ENCODE results near the gene TSC22D1.
"Not testable (repeated sequence)": the region's sequence is repeated elsewhere in the genome, so short reads cannot be mapped to it uniquely, and the experiment has no call there.

TSC22D1 gene

GRCh38 chr13:44498502-44498901 lies 77.6 kb downstream of the TSC22D1 start:
- no peak for DNase-seq

DNA sequence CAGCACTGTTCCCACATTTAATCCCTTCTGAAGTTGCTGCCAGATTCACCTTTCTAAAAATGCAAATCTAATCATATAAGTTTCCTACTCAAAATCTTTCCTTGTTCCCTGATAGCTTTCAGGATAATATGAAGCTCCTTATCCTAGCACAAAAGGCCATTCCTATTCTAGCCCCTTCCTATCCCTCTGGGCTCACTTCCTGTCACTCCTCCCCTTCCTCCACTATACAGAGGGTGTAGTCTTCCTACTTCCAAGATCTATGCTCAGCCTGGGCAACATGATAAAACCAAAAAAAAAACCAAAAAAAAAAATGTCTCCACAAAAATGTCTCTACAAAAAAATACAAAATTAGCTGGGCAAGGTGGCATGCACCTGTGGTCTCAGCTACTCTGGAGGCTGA lies 78.3 kb downstream of the TSC22D1 start:
- DNase-seq, result no peak

- DNase-seq, result no peak
Measured at GRCh38 chr13:44493213-44493812, 82.8 kb downstream of the TSC22D1 start.

- no peak for DNase-seq
Measured at GRCh38 chr13:44489751-44490150, 86.4 kb downstream of the TSC22D1 start.

DNA sequence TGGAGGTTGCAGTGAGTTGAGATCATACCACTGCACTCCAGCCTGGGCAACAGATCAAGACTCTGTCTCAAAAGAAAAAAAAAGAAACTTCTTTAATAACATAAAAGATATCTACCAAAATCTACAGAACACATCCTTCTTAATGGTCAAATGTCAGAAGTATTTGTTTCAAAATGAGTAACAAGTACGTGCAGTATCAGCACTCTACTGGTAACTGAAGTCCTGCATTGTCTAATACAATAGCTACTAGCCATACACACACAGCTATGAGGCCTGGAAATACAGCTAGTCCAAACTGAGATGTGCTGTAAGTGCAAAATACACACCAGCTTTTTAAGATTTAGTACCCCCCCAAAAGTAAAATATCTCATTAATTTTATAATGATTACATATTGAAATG lies 88.1 kb downstream of the TSC22D1 start:
- DNase-seq, result no peak

- no peak for DNase-seq
Measured at GRCh38 chr13:44484562-44485138, 91.5 kb downstream of the TSC22D1 start.

GRCh38 chr13:44474122-44474910 lies 101.8 kb downstream of the TSC22D1 start:
- DNase-seq, result no peak

GRCh38 chr13:44471686-44472085 lies 104.4 kb downstream of the TSC22D1 start:
- DNase-seq, result no peak

GRCh38 chr13:44470638-44471562 lies 105.2 kb downstream of the TSC22D1 start:
- no peak for DNase-seq

DNA sequence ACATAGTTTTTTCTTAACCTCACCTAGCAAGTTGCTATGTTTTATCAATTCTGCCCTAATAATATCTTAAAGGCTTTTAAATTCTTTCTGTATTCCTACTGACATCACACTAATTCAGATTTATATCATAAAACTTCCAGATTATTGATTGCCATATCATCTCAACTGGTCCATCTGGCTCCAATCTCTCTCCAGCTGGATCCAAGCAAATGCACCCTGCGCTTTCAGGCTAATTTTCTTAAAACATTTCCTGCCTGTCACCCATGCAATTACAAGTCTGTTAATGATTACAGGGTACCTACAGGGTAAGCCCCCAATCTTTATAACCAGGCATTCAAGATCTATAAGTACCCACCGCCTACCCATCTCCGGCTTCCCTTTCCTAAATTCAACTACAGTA lies 107.3 kb downstream of the TSC22D1 start:
- DNase-seq, result no peak

DNA sequence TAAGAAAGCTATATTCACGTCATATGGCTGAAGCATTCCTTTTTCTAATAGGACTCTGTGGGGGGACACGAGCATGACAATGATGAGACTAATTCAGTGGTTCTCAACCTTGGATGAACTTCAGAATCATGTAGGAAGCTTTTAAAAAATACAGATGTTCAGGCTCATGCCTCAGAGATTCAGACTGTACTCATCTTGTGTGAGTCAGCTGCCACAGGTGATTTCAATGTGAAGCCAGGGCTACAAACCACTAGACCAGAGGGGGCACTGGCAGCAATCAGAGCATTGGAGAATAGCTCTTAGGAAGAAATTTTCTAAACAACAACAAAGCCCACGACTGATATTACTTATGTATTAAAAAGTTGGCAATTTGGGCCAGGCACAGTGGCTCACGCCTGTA lies 110.8 kb downstream of the TSC22D1 start:
- DNase-seq, result no peak

- DNase-seq, result no peak
Measured at GRCh38 chr13:44464471-44464870, 111.7 kb downstream of the TSC22D1 start.

- DNase-seq, result no peak
Measured at GRCh38 chr13:44463759-44464158, 112.4 kb downstream of the TSC22D1 start.

- no peak for DNase-seq
Measured at GRCh38 chr13:44459674-44460073, 116.5 kb downstream of the TSC22D1 start.

DNA sequence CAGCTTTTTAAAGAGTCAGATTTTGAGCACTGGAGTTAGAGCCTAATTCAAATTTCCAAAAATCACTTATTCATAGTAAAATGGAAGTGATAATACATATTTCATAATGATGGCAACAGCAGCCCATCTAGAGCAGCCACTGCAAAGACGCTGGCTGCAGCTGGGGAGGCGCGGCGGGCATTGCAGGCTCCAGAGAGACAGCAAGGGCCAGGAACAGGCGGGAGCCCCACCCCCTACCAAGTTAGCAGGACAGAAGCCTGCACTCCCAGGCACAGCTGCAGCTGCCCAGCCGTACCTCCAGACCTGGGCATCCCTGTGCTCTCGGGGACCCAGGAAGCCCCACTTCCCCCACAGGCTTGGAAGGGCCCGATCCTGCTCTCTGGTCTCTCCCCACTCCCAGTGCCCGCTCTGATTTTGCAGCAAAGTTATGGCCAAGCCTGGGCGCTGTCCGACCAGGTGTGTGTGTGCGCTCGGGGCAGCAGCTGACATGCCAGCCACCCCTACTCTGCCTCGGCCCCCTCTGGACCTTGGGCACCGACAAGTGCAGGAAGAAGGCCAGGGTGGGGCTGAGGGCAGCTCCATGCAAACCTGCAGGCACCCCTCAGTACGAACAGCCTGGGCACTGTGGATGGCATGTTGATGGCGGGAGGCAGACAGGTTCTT lies 117.7 kb downstream of the TSC22D1 start:
- no peak for DNase-seq

GRCh38 chr13:44456212-44456611 lies 119.9 kb downstream of the TSC22D1 start:
- not testable (repeated sequence) for DNase-seq

- DNase-seq, result no peak
Measured at GRCh38 chr13:44455769-44456168, 120.4 kb downstream of the TSC22D1 start.

- DNase-seq, result no peak
Measured at GRCh38 chr13:44453881-44454280, 122.2 kb downstream of the TSC22D1 start.

- DNase-seq, result no peak
Measured at GRCh38 chr13:44453069-44453468, 123.1 kb downstream of the TSC22D1 start.

DNA sequence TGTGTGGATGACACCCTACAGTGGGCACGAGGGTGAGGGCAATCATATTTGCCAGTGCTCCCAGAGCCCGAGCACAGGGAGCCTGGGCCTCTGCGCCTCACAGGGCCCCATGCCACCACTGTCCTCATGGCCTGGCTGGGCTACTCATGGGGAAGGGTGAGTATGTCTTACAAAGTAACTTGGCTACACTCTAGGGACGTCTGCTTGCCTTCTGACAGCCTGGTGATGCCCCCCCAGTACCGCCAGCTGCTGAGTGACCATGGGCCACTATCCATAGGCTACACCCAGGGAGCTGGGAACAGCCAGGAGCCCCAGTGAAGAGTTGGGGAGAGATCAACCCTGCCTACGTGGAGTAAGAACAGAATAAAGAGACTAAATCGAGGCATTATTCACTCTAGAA lies 123.7 kb downstream of the TSC22D1 start:
- no peak for DNase-seq

DNA sequence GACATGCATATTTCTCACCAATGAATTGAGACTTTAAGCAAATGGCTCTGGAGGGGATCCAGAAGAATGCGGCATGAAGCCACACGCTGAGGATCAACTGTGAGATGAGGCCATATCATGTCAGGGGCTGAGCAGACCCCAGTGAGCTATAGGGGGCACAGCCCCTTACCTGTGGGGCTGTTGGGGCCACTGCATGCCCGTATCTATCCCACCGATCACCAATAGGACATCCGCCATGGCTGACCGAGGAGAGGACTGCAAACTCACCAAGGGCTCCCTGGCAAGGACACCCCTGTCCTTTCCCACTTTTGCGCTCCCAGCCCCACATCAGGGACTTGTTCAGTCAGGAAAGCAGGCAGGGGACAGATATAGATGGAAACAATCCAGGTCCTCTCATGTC lies 124.5 kb downstream of the TSC22D1 start:
- no peak for DNase-seq

DNA sequence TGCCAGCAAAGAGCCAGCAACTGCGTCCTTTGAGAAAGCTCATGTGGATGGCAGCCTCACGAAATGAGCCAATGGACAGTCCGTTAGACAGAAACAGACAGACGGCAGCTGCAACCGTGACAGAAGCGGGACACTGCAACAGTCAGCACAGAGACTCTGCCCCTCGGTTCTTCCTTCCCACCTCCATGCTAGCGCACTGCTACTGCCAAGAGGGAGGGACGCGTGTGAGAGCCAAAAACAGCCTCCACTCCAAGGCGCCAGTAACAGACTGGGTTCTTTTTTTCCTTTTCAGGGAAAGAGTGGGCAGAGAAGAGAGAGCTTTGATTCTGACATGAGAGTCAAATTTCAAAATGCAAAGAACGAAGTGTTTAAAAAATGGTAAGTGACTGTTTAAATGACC lies 125.0 kb downstream of the TSC22D1 start:
- DNase-seq, result no peak

All from NCI-H1436 treated with DMSO at 0.1 percent for 48 hours (cell line).